Type B pancreatic cell (in vitro differentiated cells): ENCODE data around the gene ARID1A. TPM values are rescaled to one million over a fixed set of nuclear protein-coding genes. Genes with fewer than 3 reads are reported as not detected.
A peak's percentile ranks its signal among the peaks of the same experiment; 100 is the strongest.
"Not testable (repeated sequence)": the region's sequence is repeated elsewhere in the genome, so short reads cannot be mapped to it uniquely, and the experiment has no call there.

Experiments
- DNase-seq: peaks from one replicate; pipeline ENCODE4 v3.0.0; 2021; ENCODE audit warnings: mixed read lengths; ENCODE audit not compliant: unreplicated experiment; ENCODE audit errors: extremely low spot score
- H3K27ac Mint-ChIP-seq: 2 replicates; pipeline ENCODE4 v1.8.0; 2021; ENCODE audit warnings: mild to moderate bottlenecking, mixed read lengths
- H3K27me3 Mint-ChIP-seq: 2 replicates; pipeline ENCODE4 v1.8.0; 2021; ENCODE audit warnings: mixed read lengths
- H3K36me3 Mint-ChIP-seq: 2 replicates; pipeline ENCODE4 v1.8.0; 2021; ENCODE audit warnings: mixed read lengths
- H3K4me1 Mint-ChIP-seq: one replicate; pipeline ENCODE4 v1.8.0; 2021; ENCODE audit warnings: mixed read lengths; ENCODE audit not compliant: unreplicated experiment
- H3K4me3 Mint-ChIP-seq: 2 replicates; pipeline ENCODE4 v1.8.0; 2021; ENCODE audit warnings: mild to moderate bottlenecking, mixed read lengths
- H3K9me3 Mint-ChIP-seq: 2 replicates; pipeline ENCODE4 v1.8.0; 2021; ENCODE audit warnings: mixed read lengths
- total RNA-seq: library from RNA; stranded (reverse); gene quantifications from 2 replicates; pipeline ENCODE4 v1.2.1, GENCODE V29; 2021; ENCODE audit warnings: low replicate concordance
- TF ChIP-seq, protein P1 (sequence below): fragments of 200-600 bp; sonication (generic); conservative IDR thresholded peaks from 2 replicates; pipeline ENCODE4 v1.5.0; 2021; ENCODE audit warnings: antibody characterized with exemption, mild to moderate bottlenecking

ARID1A gene
- total RNA-seq, 1 donor from 2014 or later: 121 TPM

DNA sequence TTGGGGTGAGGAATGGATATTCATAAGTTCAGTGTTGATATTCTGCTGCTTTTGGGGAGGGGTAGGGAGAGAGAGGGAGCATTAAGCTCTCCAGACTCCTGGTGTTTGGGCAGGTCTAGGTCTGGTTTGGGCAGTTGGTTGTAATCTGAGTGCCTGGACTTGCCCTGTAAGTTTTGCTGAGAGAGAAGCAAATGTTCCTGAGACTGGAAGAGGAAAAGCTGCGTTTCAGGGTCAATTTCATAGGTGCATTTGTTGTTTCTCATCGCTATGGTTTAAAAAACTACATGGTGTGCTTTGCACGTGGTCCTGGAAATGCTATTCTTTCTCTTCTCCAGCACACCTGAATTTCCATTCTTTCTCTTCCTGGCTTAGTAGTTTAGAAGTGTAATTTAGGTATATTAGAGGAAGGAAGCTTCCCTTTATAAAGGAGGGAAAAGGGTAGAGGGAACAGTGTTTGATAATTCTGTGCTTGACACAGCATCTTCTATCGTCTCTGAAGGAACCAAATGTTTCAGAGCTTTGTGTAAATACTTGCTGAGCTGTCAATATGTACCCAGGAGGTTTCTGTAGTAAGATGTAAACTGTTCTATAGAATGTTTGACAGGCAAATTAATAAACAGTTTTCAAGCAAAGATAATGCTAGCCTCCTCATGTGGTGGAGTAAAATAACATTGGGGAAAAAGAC is 6.3 kb downstream of the ARID1A start:
- H3K27ac Mint-ChIP-seq: no peak overlapping the region
- peaks cover 16% of the 10 kb centered on the region for H3K4me1 Mint-ChIP-seq
- no peaks in the 10 kb centered on the region for H3K9me3 Mint-ChIP-seq
- DNase-seq: no peak
- peaks cover 7% of the 10 kb centered on the region for H3K36me3 Mint-ChIP-seq
- TF ChIP-seq, protein P1, sequence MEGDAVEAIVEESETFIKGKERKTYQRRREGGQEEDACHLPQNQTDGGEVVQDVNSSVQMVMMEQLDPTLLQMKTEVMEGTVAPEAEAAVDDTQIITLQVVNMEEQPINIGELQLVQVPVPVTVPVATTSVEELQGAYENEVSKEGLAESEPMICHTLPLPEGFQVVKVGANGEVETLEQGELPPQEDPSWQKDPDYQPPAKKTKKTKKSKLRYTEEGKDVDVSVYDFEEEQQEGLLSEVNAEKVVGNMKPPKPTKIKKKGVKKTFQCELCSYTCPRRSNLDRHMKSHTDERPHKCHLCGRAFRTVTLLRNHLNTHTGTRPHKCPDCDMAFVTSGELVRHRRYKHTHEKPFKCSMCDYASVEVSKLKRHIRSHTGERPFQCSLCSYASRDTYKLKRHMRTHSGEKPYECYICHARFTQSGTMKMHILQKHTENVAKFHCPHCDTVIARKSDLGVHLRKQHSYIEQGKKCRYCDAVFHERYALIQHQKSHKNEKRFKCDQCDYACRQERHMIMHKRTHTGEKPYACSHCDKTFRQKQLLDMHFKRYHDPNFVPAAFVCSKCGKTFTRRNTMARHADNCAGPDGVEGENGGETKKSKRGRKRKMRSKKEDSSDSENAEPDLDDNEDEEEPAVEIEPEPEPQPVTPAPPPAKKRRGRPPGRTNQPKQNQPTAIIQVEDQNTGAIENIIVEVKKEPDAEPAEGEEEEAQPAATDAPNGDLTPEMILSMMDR: no peak
- H3K27me3 Mint-ChIP-seq: no peaks in the 10 kb centered on the region
- H3K4me3 Mint-ChIP-seq: no peak overlapping the region

DNA sequence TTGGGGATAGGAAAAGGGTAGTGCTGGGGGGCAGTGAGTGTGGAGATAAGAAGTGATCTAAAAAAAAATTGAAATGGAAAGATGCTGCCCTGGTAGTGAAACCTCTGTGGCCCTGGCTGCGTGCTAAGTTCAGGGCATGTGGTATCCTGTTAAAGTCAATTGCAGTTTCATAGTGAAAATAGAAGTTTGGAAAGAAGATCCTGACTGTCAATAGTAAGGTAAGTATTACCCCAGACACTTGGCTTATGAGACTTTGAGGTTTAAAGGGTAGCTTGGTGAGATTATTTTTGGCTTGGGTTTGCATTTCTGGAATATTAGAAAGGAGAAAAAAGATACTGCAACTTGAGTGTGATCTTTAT is 6.8 kb downstream of the ARID1A start:
- H3K4me1 Mint-ChIP-seq: peaks cover 18% of the 10 kb centered on the region
- H3K36me3 Mint-ChIP-seq: peaks cover 12% of the 10 kb centered on the region
- no peak overlapping the region for H3K27ac Mint-ChIP-seq
- DNase-seq: no peak
- H3K27me3 Mint-ChIP-seq: no peaks in the 10 kb centered on the region
- TF ChIP-seq, protein P1: no peak
- H3K4me3 Mint-ChIP-seq: no peak overlapping the region
- H3K9me3 Mint-ChIP-seq: no peaks in the 10 kb centered on the region

DNA sequence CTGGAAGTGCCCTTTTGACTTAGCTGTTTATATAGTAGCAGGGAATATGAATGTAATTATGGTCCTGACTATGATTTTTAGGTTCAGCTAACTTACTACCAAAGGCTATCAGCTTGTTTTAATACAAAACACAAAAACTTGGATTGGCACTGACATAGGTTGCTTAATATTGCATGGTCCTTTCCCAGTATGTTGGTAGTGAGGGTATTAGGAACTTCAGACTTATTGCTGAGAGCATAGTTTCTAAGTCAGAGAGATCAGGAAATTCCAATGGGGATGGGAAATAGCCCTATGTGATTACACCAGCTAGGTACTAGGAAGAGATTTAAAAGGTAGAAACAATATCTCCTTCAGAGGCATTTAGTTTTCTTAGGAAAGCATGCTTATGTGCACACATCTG is 7.7 kb downstream of the ARID1A start:
- Mint-ChIP-seq H3K27me3 (no peaks in the 10 kb centered on the region), H3K27ac (peak overlapping the region; percentile 32), H3K9me3 (no peaks in the 10 kb centered on the region), H3K4me1 (peaks cover 21% of the 10 kb centered on the region), H3K4me3 (no peak overlapping the region), H3K36me3 (peaks cover 15% of the 10 kb centered on the region)
- TF ChIP-seq, protein P1: no peak
- DNase-seq: no peak

DNA sequence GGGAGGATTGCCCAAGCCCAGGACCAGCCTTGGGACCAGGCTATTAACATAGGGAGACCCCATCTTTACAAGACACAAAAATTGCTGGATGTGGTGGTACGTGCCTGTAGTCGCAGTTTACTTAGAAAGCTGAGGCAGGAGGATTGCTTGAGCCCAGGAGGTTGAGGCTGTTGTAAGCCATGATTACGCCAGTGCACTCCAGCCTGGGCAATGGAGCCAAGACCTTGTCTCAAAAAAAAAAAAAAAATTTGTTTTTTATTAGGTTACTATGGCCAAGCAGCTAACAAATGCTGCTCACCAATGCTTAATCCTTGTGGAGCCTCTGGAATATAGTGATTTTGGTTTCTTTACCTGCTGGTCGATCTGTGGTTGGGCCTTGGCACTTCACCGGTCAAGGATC is 8.8 kb downstream of the ARID1A start:
- Mint-ChIP-seq H3K4me3 (no peak overlapping the region), H3K4me1 (peaks cover 21% of the 10 kb centered on the region), H3K36me3 (peaks cover 21% of the 10 kb centered on the region), H3K27me3 (no peaks in the 10 kb centered on the region), H3K9me3 (no peaks in the 10 kb centered on the region), H3K27ac (no peak overlapping the region)
- no peak for DNase-seq
- TF ChIP-seq, protein P1: no peak

DNA sequence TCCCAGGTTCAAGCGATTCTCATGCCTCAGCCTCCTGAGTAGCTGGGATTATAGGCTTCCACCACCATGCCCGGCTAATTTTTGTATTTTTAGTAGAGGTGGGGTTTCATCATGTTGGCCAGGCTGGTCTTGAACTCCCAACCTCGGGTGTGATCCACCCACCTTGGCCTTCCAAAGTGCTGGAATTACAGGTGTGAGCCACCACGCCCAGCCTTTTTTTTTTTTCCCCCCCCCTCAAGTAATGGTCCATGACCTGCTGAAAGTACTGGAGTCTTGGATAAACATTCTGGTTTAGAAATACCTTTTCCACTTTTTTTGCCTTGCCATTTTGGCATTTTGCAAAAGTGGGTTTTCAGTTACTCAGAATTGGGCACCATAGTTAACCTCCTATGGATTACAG is 9.4 kb downstream of the ARID1A start:
- Mint-ChIP-seq H3K4me1 (peaks cover 21% of the 10 kb centered on the region), H3K36me3 (peaks cover 21% of the 10 kb centered on the region)
- not testable (repeated sequence) for DNase-seq, H3K4me3 Mint-ChIP-seq, H3K9me3 Mint-ChIP-seq, H3K27ac Mint-ChIP-seq, H3K27me3 Mint-ChIP-seq

DNA sequence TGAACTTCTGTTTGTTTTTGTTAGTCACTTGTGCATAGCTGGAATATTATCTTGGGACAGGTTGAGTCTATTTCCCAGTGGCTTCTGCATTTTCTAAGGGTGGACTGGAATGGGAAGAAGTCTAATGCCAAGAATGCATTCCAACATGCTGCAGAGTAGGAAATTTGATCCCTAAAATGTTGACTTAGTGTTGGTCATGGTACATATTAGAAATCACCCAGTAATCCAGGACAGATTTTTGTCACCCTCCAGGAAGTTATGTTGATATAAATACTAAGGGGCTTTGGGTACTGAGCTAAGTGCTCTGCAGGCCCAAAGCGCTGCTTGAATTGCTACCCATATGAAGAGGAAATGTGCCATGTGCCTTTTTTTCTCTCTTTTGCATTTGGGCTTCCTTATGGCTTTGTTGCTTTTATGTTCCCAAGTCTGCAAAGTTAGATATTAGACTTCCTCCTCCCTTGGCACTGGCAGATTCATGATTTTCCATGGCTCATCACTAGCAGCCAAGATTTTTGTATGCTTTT is 10.0 kb downstream of the ARID1A start:
- H3K4me1 Mint-ChIP-seq: peaks cover 25% of the 10 kb centered on the region
- no peaks in the 10 kb centered on the region for H3K27me3 Mint-ChIP-seq
- no peaks in the 10 kb centered on the region for H3K9me3 Mint-ChIP-seq
- H3K27ac Mint-ChIP-seq: peak overlapping the region; percentile 69
- TF ChIP-seq, protein P1: no peak
- peak overlapping the region; percentile 51 for H3K4me3 Mint-ChIP-seq
- DNase-seq: no peak
- peaks cover 26% of the 10 kb centered on the region for H3K36me3 Mint-ChIP-seq
